Measurements from ENCODE around the gene GDF9. TPM values are rescaled to one million over a fixed set of nuclear protein-coding genes. Genes with fewer than 3 reads are reported as not detected.

The GDF9 gene
- total and polyA plus RNA-seq, 4 donors: 0.69 to 2.0 (median 1.0) TPM

DNA sequence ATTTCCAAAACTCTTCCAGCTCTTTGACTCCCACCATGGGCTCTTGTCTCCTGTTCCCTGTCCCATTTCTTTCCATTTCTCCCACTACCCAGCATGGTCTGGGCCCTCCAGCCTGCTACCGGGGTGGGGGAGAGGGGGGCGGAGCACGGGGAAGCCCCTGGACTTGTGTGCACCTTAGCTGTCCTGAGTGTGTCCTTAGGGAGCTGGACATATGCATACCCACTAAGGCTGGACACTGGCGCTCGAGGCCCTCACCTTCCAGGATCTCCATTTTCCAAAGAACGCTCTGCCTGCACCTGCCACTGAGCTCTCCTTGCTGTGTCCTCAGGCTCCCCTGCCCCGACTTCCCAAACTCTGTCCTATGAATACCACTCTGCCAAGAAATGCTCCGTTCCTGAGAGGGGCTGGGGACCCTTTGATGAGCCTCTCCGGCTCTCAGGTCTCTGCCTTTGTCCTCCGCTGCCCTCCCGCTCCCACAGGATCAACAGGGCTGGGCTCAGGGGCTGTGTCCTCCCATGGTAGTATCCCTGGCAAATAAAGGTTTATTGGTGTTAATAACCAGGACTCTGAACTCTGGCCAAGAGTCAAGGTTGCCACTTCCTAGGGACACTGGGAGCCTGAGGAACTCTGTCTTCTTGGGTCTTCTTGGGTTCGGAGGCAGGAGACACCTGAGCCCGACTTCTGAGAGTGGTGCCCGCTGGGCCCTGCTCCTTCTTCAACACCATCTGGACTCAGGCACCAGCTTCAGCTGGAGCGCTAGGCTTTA lies 35.0 kb downstream of the GDF9 start:
- no peak overlapping the region for H3K4me3 ChIP-seq (ENCODE audit: low read depth, low read length)
- H3K9me3 ChIP-seq (ENCODE audit: control insufficient read depth, insufficient read depth, low read length): no peaks in the 10 kb centered on the region
- 94% methylated on average over 9 of the region's 15 CpGs for WGBS (ENCODE audit: insufficient coverage)
- DNase-seq (ENCODE audit: low read depth in 4 of 6, low spot score in 6 of 6): no peak
- peaks cover 3% of the 10 kb centered on the region for H3K36me3 ChIP-seq (ENCODE audit: control insufficient read depth, insufficient read depth, low read length)
- H3K27me3 ChIP-seq (ENCODE audit: control insufficient read depth, insufficient read depth, low read length): peaks cover 46% of the 10 kb centered on the region
- peaks cover 27% of the 10 kb centered on the region for H3K4me1 ChIP-seq (ENCODE audit: control insufficient read depth, insufficient read depth, low read length)
- peak overlapping the region; percentile 25 for H3K27ac ChIP-seq (ENCODE audit: low read depth, low read length)

DNA sequence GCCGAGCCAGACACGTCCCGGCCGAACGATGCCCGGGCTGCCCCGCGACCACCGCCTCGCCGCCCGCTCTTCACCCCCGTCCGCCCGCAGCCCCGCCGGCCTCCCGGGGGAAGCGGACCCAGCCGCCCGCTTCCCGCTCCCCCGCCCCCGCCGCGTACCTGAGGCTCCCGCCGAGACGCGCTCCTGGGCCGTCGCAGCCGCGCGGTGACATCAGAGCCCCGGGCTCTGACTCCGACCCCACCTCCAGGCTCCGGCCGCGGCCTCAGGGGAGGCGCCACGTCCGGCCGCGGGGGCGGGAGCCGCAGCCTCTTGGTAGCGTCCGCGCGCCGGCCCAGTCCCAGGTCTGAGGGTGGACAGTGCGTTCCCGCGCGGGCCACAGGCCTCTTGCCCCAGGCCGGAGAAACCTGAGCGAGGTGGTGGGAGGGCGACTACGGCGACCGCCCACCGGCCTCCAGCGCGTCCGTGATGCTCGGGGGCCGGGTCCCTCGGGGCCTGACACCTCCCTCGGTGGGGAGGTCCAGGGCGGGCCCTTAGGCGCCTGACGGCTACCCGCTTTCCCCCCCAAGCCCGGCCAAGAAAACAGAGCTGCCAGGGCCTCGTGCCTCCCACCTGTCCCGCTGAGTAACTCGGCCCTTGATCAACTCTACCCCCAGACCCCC lies 35.7 kb downstream of the GDF9 start, which contains the start of gene SHROOM1:
Gene SHROOM1, minus strand, starts transcription at position 212 of the 659 bp plus-strand sequence. CDS start 4,507 bp downstream, outside the sequence.
- no peaks in the 10 kb centered on the region for H3K9me3 ChIP-seq (ENCODE audit: control insufficient read depth, insufficient read depth, low read length)
- H3K36me3 ChIP-seq (ENCODE audit: control insufficient read depth, insufficient read depth, low read length): peaks cover 5% of the 10 kb centered on the region
- H3K27ac ChIP-seq (ENCODE audit: low read depth, low read length): peak within 1 kb of the TSS; percentile 25
- DNase-seq (ENCODE audit: low read depth in 4 of 6, low spot score in 6 of 6): no peak
- 3% methylated on average over 78 of the region's 78 CpGs for WGBS (ENCODE audit: insufficient coverage)
- H3K4me1 ChIP-seq (ENCODE audit: control insufficient read depth, insufficient read depth, low read length): peaks cover 33% of the 10 kb centered on the region
- peak within 1 kb of the TSS; percentile 45 for H3K4me3 ChIP-seq (ENCODE audit: low read depth, low read length)
- peaks cover 51% of the 10 kb centered on the region for H3K27me3 ChIP-seq (ENCODE audit: control insufficient read depth, insufficient read depth, low read length)

DNA sequence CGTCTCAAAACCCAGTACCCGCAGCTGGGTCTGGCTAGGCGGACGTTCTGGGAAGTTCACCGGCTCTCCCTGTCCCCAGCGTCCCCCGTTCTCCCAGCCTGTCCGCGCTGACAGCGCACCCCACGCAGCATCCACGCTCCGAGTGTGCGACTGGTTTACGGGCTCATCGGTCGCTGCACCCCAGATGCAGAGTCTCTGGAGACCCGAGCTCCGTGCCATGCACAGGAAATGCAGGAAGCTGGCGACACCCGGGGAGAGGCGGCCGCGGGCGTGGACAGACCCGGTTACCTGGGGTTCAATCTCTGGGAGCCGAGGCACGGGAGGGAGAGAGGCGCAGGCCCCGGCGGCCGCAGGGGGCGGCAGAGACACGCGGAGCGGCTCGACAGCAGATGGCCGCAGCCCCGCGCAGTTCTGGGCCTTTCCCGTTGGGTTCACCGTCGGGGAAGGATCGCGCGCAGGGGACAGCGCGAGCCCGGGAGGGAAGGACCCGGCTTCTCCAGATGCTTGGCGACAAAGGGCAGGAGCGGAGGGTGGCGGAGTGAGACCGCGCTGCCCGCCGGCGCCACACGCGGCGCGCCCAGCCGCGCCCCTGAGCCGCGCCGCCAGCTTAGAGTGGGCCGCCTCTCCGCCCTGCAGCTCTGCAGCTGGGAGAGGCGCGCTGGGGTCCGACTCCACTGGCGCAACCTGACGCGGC lies 36.4 kb downstream of the GDF9 start:
- WGBS (ENCODE audit: insufficient coverage): 4% methylated on average over 75 of the region's 75 CpGs
- peaks cover 5% of the 10 kb centered on the region for H3K36me3 ChIP-seq (ENCODE audit: control insufficient read depth, insufficient read depth, low read length)
- H3K4me3 ChIP-seq (ENCODE audit: low read depth, low read length): peak overlapping the region; percentile 45
- H3K4me1 ChIP-seq (ENCODE audit: control insufficient read depth, insufficient read depth, low read length): peaks cover 38% of the 10 kb centered on the region
- peak in 2 of 6 donors; percentile 85 to 88 for DNase-seq (ENCODE audit: low read depth in 4 of 6, low spot score in 6 of 6)
- peak overlapping the region; percentile 15 for H3K27ac ChIP-seq (ENCODE audit: low read depth, low read length)
- H3K27me3 ChIP-seq (ENCODE audit: control insufficient read depth, insufficient read depth, low read length): peaks cover 53% of the 10 kb centered on the region
- no peaks in the 10 kb centered on the region for H3K9me3 ChIP-seq (ENCODE audit: control insufficient read depth, insufficient read depth, low read length)

DNA sequence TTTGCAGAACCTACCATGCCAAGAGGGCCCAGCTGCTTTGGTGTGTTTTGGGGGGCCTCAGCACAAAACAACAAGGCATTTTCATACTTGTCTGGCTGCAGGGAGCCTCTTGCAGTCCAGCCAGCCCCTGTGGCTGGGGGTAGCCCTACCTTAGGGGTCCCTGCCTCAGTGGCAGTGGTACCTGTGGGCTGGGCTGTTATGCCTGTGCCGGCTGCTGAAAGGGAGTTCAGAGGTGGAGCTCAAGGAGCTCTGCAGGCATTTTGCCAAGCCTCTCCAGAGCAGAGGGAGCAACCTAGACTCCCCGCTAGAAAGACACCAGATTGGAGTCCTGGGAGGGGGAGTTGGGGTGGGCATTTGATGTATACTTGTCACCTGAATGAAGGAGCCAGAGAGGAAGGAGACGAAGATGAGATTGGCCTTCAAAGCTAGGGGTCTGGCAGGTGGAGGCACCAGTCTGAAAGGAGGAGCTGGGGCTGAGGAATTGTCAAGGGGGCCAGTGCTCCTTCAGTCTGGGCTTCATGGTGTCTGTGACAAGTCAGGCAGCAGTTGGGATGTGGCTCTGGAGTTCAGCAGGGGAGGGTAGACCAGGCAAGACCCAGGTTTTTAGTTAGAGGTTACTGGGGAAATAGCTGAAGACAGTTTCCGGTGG lies 37.3 kb downstream of the GDF9 start:
- Histone ChIP-seq H3K27ac (ENCODE audit: low read depth, low read length) (no peak overlapping the region), H3K4me1 (ENCODE audit: control insufficient read depth, insufficient read depth, low read length) (peaks cover 43% of the 10 kb centered on the region), H3K9me3 (ENCODE audit: control insufficient read depth, insufficient read depth, low read length) (no peaks in the 10 kb centered on the region), H3K36me3 (ENCODE audit: control insufficient read depth, insufficient read depth, low read length) (peaks cover 5% of the 10 kb centered on the region), H3K4me3 (ENCODE audit: low read depth, low read length) (no peak overlapping the region), H3K27me3 (ENCODE audit: control insufficient read depth, insufficient read depth, low read length) (peaks cover 61% of the 10 kb centered on the region)
- 68% methylated on average over 4 of the region's 4 CpGs for WGBS (ENCODE audit: insufficient coverage)
- DNase-seq (ENCODE audit: low read depth in 4 of 6, low spot score in 6 of 6): no peak

DNA sequence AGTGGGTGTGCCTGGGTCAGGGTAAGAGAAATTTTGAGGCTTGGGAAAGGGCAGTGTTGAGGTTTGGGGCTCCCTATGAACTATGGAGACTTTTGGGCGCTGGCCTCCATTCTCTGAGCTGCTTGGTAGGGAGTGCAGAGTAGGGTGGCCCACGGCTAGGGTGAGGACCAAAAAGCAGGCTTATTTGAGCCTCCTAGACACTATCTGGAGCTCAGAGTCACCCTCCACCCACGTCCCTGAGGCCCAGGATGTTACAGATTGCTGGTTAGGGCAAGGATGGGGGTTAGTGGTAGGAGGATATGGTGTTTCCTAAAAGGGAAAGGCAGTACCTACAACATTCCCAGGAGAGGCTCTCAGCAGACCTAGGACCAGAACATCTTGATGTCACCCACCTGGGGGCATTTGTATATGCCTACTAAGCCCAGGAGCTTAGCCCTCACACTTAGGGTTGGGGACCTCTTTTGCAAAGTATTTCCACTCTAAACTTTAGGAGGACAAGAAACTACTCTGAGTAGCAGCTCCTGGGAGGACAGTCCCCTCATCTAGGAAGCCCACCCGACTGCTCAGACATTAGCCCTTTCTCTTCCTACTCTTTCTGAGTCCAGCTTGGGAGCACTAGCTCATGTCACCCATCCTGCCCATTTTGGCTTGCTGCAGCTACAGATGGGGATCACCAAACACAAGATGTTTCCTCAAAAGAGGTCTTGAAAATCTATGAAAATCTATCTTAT lies 38.2 kb downstream of the GDF9 start:
- H3K4me3 ChIP-seq (ENCODE audit: low read depth, low read length): no peak overlapping the region
- H3K36me3 ChIP-seq (ENCODE audit: control insufficient read depth, insufficient read depth, low read length): peaks cover 5% of the 10 kb centered on the region
- WGBS (ENCODE audit: insufficient coverage): 91% methylated on average over 3 of the region's 4 CpGs
- peaks cover 62% of the 10 kb centered on the region for H3K27me3 ChIP-seq (ENCODE audit: control insufficient read depth, insufficient read depth, low read length)
- no peak overlapping the region for H3K27ac ChIP-seq (ENCODE audit: low read depth, low read length)
- no peaks in the 10 kb centered on the region for H3K9me3 ChIP-seq (ENCODE audit: control insufficient read depth, insufficient read depth, low read length)
- H3K4me1 ChIP-seq (ENCODE audit: control insufficient read depth, insufficient read depth, low read length): peaks cover 51% of the 10 kb centered on the region
- DNase-seq (ENCODE audit: low read depth in 4 of 6, low spot score in 6 of 6): no peak

DNA sequence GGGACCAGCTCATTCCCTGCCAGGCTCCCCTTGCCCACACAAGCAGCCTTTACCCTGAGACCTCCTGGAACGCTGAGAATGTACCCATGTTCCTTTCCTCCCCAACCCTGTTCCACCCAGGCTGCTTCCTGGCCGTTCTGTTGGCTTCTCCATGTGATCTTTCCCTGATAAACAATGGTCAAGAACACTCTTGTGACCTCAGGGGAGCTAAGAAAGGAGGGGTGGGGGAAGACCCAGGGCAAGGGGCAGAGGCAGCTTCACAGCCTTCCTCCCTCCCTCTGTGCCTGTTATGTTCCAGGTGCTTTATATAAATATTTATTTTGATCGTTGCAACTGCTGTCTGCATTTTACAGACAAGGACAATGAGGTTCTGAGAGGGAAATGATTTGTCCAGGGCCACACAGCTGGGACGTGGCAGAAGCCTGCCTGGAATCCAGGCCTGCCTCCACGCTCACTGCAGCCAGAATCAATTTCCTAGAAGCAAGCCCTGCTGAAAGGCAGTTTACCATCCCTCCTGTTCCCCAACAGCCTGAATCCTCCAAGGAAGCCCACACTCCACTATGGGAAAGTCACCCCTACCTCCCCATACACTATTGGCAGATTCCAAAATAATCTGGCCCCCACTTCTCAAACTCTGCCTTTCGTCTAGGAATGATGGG lies 39.7 kb downstream of the GDF9 start:
- H3K9me3 ChIP-seq (ENCODE audit: control insufficient read depth, insufficient read depth, low read length): no peaks in the 10 kb centered on the region
- DNase-seq (ENCODE audit: low read depth in 4 of 6, low spot score in 6 of 6): no peak
- H3K27me3 ChIP-seq (ENCODE audit: control insufficient read depth, insufficient read depth, low read length): peaks cover 62% of the 10 kb centered on the region
- no peak overlapping the region for H3K4me3 ChIP-seq (ENCODE audit: low read depth, low read length)
- peaks cover 62% of the 10 kb centered on the region for H3K4me1 ChIP-seq (ENCODE audit: control insufficient read depth, insufficient read depth, low read length)
- H3K36me3 ChIP-seq (ENCODE audit: control insufficient read depth, insufficient read depth, low read length): peaks cover 10% of the 10 kb centered on the region
- H3K27ac ChIP-seq (ENCODE audit: low read depth, low read length): no peak overlapping the region
- 72% methylated on average over 4 of the region's 6 CpGs for WGBS (ENCODE audit: insufficient coverage)

GRCh38 chr5:132825834-132826391 lies 40.4 kb downstream of the GDF9 start:
- Histone ChIP-seq H3K27me3 (ENCODE audit: control insufficient read depth, insufficient read depth, low read length) (peaks cover 55% of the 10 kb centered on the region), H3K9me3 (ENCODE audit: control insufficient read depth, insufficient read depth, low read length) (no peaks in the 10 kb centered on the region), H3K36me3 (ENCODE audit: control insufficient read depth, insufficient read depth, low read length) (peaks cover 10% of the 10 kb centered on the region), H3K4me1 (ENCODE audit: control insufficient read depth, insufficient read depth, low read length) (peaks cover 62% of the 10 kb centered on the region), H3K4me3 (ENCODE audit: low read depth, low read length) (no peak overlapping the region), H3K27ac (ENCODE audit: low read depth, low read length) (no peak overlapping the region)
- no peak for DNase-seq (ENCODE audit: low read depth in 4 of 6, low spot score in 6 of 6)
- WGBS (ENCODE audit: insufficient coverage): 13% methylated on average over 33 of the region's 43 CpGs

GRCh38 chr5:132825033-132825833 lies 41.0 kb downstream of the GDF9 start:
- Histone ChIP-seq H3K4me3 (ENCODE audit: low read depth, low read length) (no peak overlapping the region), H3K4me1 (ENCODE audit: control insufficient read depth, insufficient read depth, low read length) (peaks cover 65% of the 10 kb centered on the region), H3K27me3 (ENCODE audit: control insufficient read depth, insufficient read depth, low read length) (peaks cover 52% of the 10 kb centered on the region), H3K27ac (ENCODE audit: low read depth, low read length) (no peak overlapping the region), H3K36me3 (ENCODE audit: control insufficient read depth, insufficient read depth, low read length) (peaks cover 10% of the 10 kb centered on the region), H3K9me3 (ENCODE audit: control insufficient read depth, insufficient read depth, low read length) (no peaks in the 10 kb centered on the region)
- DNase-seq (ENCODE audit: low read depth in 4 of 6, low spot score in 6 of 6): peak in 1 of 6 donors; percentile 41
- 26% methylated on average over 71 of the region's 71 CpGs for WGBS (ENCODE audit: insufficient coverage)

Data from spinal cord (tissue), 10 donors.